ENCODE results near the gene DRAM2.
A peak's percentile ranks its signal among the peaks of the same experiment; 100 is the strongest.

DRAM2 gene

DNA sequence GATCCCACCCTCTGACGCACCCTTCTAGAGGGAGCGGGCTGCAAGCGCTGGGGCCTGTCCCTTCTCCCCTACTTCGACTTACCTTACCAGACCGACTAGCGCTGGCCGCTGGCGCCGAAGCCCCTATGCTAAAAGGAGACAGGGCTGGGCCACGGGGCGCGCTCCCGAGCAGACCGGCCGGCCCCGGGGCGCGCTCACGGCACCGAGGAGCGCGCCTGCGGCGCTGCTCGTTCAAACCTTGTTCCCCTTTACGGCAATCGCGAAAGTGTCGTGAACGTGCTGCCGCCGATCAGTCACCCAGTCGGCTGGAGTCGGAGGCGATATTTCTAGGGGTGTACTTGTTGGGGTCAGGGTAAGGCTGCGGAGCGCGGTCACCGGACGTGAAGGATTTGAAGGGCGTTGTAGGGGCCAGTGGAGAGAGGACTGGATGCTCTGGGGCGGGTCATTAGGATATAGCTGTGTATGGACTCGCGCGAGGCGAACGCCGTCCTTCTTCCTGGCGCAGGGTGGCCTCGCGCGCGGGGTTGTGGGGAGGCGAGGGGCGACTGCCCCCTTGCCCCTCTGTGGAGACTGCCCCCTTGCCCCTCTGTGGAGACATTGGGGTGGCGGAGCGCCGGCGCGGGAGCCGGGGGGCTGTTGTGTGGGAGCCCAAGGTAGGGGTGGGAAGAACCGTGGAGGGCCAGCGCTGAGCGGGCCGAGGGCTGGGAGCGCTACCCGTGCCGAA lies at the start of gene DRAM2, which contains the start of gene CEPT1:
Gene DRAM2, minus strand, starts transcription at position 138 of the 724 bp plus-strand sequence. CDS start 8,539 bp downstream, outside the sequence.
Gene CEPT1, plus strand, starts transcription at position 268 of the 724 bp plus-strand sequence. CDS start 7,492 bp downstream, outside the sequence.
- DNase-seq: peak; percentile 91

- DNase-seq: no peak
Observed at GRCh38 chr1:111184663-111185062, 44.8 kb upstream of the DRAM2 start.

- no peak for DNase-seq
Observed at GRCh38 chr1:111183308-111184069, 43.6 kb upstream of the DRAM2 start.

- DNase-seq: no peak
Observed at GRCh38 chr1:111182052-111182451, 42.2 kb upstream of the DRAM2 start.

DNA sequence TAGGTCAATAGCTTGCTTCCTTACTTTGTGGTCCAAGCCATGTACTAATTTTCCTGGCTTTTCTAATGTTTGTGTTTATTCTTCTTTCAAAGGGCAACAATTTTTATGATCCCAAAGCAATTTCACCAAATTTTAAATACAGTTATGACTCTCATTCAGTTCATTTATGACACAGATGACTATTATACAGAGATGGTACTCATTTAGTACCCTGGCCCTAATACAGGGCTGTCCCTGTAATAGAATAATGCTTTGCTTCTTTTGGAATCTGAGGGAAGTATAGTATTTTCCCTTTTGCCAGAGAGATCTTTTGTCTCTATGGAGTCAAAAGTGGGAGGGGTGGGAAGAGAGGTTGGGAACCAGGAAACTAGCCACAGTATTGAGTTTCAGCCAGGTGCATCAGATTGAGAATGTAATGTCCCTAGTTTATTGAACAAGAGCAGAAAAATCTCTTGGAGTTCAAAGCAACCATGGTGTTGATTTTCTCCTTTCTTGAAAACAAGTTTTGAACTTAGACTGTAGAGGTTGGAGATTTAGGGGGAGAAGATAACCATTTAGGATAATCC lies 40.2 kb upstream of the DRAM2 start:
- DNase-seq: no peak

DNA sequence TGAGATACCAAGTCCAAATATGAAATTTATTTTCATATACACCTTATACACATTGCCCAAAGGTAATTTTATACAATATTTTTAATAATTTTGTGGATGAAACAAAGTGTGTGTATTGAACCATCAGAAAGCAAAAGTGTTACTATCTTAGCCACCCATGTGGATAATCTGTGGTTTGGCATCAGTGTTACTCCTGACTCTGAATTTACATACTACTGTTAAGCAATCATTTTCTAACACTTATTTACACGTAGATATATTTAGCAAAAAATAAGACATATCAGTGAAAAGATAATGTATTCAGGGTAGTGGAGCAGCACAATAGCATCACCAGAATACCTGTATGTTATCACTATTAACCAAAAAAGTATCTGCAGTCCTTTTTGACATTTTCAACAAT lies 36.8 kb upstream of the DRAM2 start:
- no peak for DNase-seq

DNA sequence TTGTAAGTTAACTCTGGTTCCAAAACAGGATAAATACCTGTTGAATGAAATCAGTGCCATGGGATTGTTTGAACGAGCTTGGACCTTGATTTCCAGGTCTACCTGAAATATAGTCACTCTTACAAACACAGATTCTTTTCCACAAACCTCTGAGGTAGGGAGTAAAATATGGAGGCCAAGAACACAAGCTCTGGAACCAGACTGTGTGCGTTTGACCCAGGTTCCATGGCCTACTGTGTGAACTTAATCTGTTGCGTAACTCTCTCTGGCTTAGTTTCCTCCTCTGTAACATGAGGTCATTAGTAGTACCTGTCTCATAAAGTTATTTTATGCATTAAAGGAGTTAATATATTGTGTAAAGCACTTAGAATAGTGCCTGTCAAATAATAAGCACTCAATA lies 35.5 kb upstream of the DRAM2 start:
- DNase-seq: no peak

- DNase-seq: no peak
Observed at GRCh38 chr1:111174070-111174469, 34.2 kb upstream of the DRAM2 start.

- DNase-seq: no peak
Observed at GRCh38 chr1:111172463-111172862, 32.6 kb upstream of the DRAM2 start.

DNA sequence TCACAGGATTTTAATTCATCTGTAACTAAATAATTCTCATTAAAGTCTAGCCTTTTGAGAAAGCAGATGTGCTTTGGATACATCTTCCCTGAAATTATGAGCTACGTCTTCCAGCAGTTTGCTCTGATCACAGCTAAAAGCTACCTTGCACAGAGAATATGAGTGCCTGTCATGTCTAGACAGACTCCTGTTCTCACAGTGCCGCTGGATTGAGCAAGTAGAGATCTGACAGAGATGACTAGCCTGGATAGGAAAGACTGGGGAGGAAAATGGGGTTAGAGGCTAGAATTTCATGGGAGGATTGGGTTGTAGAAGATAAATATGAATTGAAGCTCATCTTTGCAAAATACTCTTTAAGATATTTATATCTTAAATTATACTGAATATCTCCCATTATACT lies 24.3 kb upstream of the DRAM2 start:
- no peak for DNase-seq

GRCh38 chr1:111163363-111163762 lies 23.5 kb upstream of the DRAM2 start:
- no peak for DNase-seq

GRCh38 chr1:111162488-111162880 lies 22.6 kb upstream of the DRAM2 start:
- no peak for DNase-seq

DNA sequence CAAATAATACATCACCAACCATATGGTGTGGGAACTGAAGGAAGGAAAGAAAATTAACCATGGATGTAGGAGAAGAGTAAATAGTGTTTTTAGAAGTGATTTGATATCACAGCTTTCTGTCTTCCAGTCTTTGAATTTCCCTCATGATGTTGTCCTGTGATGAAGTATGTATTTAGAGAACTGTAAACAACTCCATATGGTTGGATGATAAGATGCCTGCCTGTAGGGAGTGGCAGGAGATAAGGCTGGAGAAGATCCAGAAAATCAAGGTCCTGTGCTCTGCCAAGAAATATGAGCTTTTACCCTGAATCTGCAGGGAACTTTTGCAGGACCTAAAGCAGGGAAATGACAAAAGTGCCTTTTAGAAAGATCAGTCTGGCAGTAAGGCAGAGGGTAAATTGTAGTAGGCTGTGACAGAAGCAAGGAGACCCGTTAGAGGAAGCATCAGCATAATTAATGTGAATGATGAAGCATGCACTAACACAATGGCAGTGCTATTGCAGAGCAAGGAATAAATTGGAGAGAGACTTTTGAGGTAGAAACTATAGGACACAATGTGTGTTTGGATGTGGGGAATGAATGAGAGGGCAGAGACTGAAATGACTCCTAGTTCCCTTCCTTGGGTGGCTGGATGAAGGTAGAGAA lies 22.1 kb upstream of the DRAM2 start:
- peak; percentile 53 for DNase-seq

- no peak for DNase-seq
Observed at GRCh38 chr1:111157431-111157830, 17.5 kb upstream of the DRAM2 start.

DNA sequence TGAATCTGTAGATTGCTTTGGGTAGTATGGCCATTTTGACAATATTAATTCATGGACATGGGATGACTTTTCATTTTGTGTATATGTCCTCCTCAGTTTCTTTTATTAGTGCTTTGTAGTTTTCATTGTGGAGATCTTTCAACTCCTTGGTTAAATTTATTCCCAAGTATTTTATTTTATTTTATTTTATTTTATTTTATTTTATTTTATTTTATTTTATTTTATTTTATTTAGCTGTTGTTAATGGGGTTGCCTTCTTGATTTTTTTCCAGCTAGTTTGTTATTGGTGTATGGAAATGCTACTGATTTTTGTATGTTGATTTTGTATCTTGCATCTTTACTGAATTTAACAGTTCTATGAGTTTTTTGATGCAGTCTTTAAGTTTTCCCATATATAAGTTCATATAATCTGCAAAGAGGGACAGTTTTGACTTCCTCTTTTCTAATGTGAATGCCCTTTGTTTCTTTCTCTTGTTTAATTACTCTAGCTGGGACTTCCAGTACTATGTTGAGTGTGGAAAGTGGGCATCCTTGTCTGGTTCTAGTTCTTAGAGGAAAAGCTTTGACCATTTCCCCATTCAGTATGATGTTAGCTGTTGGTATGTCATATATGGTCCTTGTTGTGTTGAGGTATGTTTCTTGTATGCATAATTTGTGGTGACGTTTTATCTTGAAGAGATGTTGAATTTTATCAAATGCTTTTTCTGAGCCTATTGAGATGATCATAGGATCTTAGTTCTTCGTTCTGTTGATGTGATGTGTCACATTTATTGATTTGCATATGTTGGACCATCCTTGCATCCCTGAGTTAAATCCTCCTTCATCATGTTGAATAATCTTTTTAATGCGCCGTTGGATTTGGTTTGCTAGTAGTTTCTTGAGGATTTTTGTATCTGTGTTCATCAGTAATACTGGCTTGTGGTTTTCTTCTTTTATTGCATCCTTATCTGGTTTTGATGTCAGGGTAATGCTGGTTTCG lies 14.4 kb upstream of the DRAM2 start:
- DNase-seq: no peak

DNA sequence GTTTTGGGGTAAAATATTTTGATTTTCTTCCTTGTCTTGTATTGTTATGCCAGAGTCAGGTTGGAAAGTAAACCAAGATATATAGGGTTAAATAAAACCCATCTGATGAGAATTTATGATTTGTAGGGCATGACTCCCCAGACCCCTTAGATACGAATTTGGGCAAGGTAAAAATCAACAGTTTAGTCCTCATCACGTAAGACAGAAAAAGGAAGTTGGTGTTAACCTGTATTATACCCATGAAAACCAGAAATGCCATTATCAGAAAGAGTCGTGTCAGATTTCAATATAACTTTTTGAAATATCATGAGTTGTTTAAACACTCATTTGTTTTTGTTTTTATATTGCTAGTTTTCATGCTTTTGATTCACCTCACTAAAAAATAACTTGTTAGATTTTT lies 11.9 kb upstream of the DRAM2 start:
- no peak for DNase-seq

- DNase-seq: no peak
Observed at GRCh38 chr1:111148376-111148881, 8.5 kb upstream of the DRAM2 start.

DNA sequence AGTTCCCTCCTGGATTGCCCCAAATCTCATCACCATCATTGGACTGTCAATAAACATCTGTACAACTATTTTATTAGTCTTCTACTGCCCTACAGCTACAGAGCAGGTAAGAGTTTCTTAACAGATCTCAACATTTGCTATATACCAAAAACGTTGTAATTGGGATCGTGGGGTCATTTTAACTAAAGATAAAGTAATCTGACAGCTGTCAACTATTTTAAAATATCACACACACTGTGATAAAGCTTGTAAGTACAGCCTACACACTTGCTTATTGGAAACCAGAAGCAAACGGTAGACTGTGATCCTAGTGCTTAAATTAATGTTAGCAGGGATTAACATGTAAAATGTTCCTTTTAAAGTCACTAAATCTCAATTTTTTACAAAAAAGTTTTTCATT lies 8.1 kb upstream of the DRAM2 start:
- no peak for DNase-seq

- no peak for DNase-seq
Observed at GRCh38 chr1:111145963-111146768, 6.3 kb upstream of the DRAM2 start.

- DNase-seq: no peak
Observed at GRCh38 chr1:111145542-111145941, 5.6 kb upstream of the DRAM2 start.

DNA sequence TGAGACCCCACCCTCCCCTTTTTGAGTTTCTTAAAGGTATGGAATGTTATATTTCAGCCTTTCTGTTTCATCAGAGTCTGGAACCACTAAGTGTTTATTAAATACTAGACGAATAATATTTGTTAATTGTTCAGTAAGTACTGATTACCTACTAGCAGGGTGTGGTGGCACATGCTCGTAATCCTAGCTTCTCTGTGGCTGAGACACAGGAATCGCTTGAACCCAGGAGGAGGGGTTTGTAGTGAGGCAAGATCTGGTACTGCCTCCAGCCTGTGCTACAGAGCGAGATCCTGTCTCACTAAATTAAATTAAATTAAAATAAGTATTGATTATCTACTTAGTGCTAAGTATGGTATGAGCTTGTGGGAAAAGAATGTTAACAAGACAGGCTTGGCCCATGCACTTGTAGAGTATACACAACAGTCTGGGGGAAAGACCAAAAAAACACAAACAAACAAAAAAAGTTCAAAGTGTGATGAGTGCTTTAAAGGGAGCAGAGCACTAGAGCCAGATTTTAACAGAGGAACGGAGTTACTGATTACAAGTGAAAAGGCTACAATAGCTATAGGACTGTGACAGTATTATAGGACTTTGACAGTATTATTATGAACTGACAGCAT lies 2.6 kb upstream of the DRAM2 start:
- DNase-seq: no peak
